Measurements from ENCODE around the gene CTPS1. TPM values are rescaled to one million over a fixed set of nuclear protein-coding genes. Genes with fewer than 3 reads are reported as not detected.

The CTPS1 gene
- total RNA-seq, 4 donors from 2014 or later, result 43.7 to 181 (median 107) TPM

- Histone ChIP-seq H3K4me3 (no peak overlapping the region), H3K27me3 (no peaks in the 10 kb centered on the region), H3K36me3 (no peaks in the 10 kb centered on the region), H3K9me3 (no peaks in the 10 kb centered on the region), H3K27ac (peak overlapping the region in 3 of 4 donors; percentile 29 to 66 (median 61)), H3K4me1 (peaks cover 0 to 7% (median 2%) of the 10 kb centered on the region in 4 donors)
- peak in 1 of 3 donors; percentile 46 for DNase-seq
- TF ChIP-seq POLR2A (IDR thresholded peaks at IDR 0.05) (no peak), CTCF (IDR thresholded peaks at IDR 0.05) (no peak)
Observed at GRCh38 chr1:40939320-40940059, 40.0 kb upstream of the CTPS1 start.

- DNase-seq, result peak in 1 of 3 donors; percentile 46
- H3K36me3 ChIP-seq, result no peaks in the 10 kb centered on the region
- H3K9me3 ChIP-seq, result no peaks in the 10 kb centered on the region
- peak overlapping the region in 2 of 4 donors; percentile 44 to 79 for H3K27ac ChIP-seq
- no peak for TF ChIP-seq POLR2A (IDR thresholded peaks at IDR 0.05)
- no peak for TF ChIP-seq CTCF (IDR thresholded peaks at IDR 0.05)
- no peak overlapping the region for H3K4me3 ChIP-seq
- H3K27me3 ChIP-seq, result no peaks in the 10 kb centered on the region
- H3K4me1 ChIP-seq, result peaks cover 0 to 13% (median 2%) of the 10 kb centered on the region in 4 donors
Observed at GRCh38 chr1:40944326-40944725, 35.2 kb upstream of the CTPS1 start.

- peak in 1 of 3 donors; percentile 28 for DNase-seq
- peak overlapping the region in 3 of 4 donors; percentile 15 to 79 (median 28) for H3K27ac ChIP-seq
Observed at GRCh38 chr1:40944841-40945430, 34.6 kb upstream of the CTPS1 start.

GRCh38 chr1:40945491-40945973, 34.0 kb upstream of the CTPS1 start:
- peak overlapping the region in 1 of 4 donors; percentile 79 for H3K27ac ChIP-seq
- peaks cover 0 to 9% (median 0%) of the 10 kb centered on the region in 4 donors for H3K4me1 ChIP-seq
- H3K4me3 ChIP-seq, result no peak overlapping the region
- TF ChIP-seq POLR2A (IDR thresholded peaks at IDR 0.05), result no peak
- TF ChIP-seq CTCF (IDR thresholded peaks at IDR 0.05), result no peak
- no peak for DNase-seq
- no peaks in the 10 kb centered on the region for H3K36me3 ChIP-seq
- no peaks in the 10 kb centered on the region for H3K9me3 ChIP-seq
- H3K27me3 ChIP-seq, result no peaks in the 10 kb centered on the region

More at GRCh38 chr1:40944841-40945430, 34.6 kb upstream of the CTPS1 start:
- Histone ChIP-seq H3K27me3 (no peaks in the 10 kb centered on the region), H3K36me3 (no peaks in the 10 kb centered on the region), H3K4me1 (peaks cover 0 to 9% (median 0%) of the 10 kb centered on the region in 4 donors), H3K4me3 (no peak overlapping the region), H3K9me3 (no peaks in the 10 kb centered on the region)
- TF ChIP-seq CTCF (IDR thresholded peaks at IDR 0.05) (no peak), POLR2A (IDR thresholded peaks at IDR 0.05) (no peak)

- Histone ChIP-seq H3K27ac (peak overlapping the region in 1 of 4 donors; percentile 35), H3K27me3 (no peaks in the 10 kb centered on the region), H3K4me1 (peaks cover 0 to 14% (median 0%) of the 10 kb centered on the region in 4 donors), H3K36me3 (no peaks in the 10 kb centered on the region), H3K9me3 (no peaks in the 10 kb centered on the region), H3K4me3 (no peak overlapping the region)
- peak in 1 of 3 donors; percentile 67 for DNase-seq
- TF ChIP-seq CTCF (IDR thresholded peaks at IDR 0.05) (peak in 5 of 6 experiments; percentile 9 to 51 (median 50)), POLR2A (IDR thresholded peaks at IDR 0.05) (no peak)
Observed at GRCh38 chr1:40948741-40949443, 30.6 kb upstream of the CTPS1 start.

Data from Peyer's patch (tissue), 4 donors.